IMR-90 (cell line): Measurements from ENCODE around the gene MACO1. TPM values are rescaled to one million over a fixed set of nuclear protein-coding genes. Genes with fewer than 3 reads are reported as not detected.

ENCODE experiments used
- ATAC-seq: fragments of 200-7000 bp; cut with Tn5 transposase; 2 replicates; pipeline ENCODE4 v1.9.1; 2020; ENCODE audit warnings: low read depth, mild to moderate bottlenecking, moderate library complexity
- BruUV-seq: library from RNA; stranded (reverse); fragments of 400-500 nt; replicated peaks from 2 replicates; lab custom pipeline; 2021; lab: Mats Ljungman, UMichigan
- CTCF ChIA-PET: fragments of 300-600 bp; formaldehyde crosslinking; extraction: SDS; loops from one replicate; lab custom pipeline; 2021; ENCODE audit warnings: antibody characterized with exemption; lab: Yijun Ruan, JAX
- POLR2A ChIA-PET: fragments of 300-600 bp; sonication (Branson Sonifier 250); formaldehyde crosslinking; loops from one replicate; lab custom pipeline; 2022; ENCODE audit warnings: antibody characterized with exemption; ENCODE audit not compliant: unreplicated experiment; lab: Charles Lee
- DNase-seq: peaks from one replicate; pipeline ENCODE4 v3.0.0; 2013
- H2AFZ ChIP-seq: replicated peaks from 2 replicates; pipeline ENCODE3; 2013; ENCODE audit warnings: low read length, mild to moderate bottlenecking; ENCODE audit not compliant: poor library complexity
- H2AK5ac ChIP-seq: 2 replicates; pipeline ENCODE4 v1.6.1; 2013; ENCODE audit warnings: low read depth, low read length, inconsistent platforms
- H2AK9ac ChIP-seq: replicated peaks from 2 replicates; pipeline ENCODE3; 2013; ENCODE audit warnings: mild to moderate bottlenecking, low read depth, low read length, moderate library complexity; ENCODE audit not compliant: poor library complexity
- H2BK120ac ChIP-seq: 2 replicates; pipeline ENCODE4 v1.6.1; 2013; ENCODE audit warnings: low read depth, low read length, inconsistent platforms
- H2BK15ac ChIP-seq: 3 replicates; pipeline ENCODE4 v1.6.1; 2013; ENCODE audit warnings: low read depth, low read length, inconsistent platforms
- H2BK20ac ChIP-seq: 2 replicates; pipeline ENCODE4 v1.6.1; 2013; ENCODE audit warnings: low read depth, mild to moderate bottlenecking, inconsistent platforms, low read length, moderate library complexity
- H2BK5ac ChIP-seq: 2 replicates; pipeline ENCODE4 v1.6.1; 2013; ENCODE audit warnings: mild to moderate bottlenecking, low read depth, low read length, inconsistent platforms; ENCODE audit not compliant: poor library complexity, severe bottlenecking
- H3K14ac ChIP-seq: replicated peaks from 2 replicates; pipeline ENCODE4 v1.6.1; 2013; ENCODE audit warnings: low read depth, low read length, inconsistent platforms
- H3K18ac ChIP-seq: 2 replicates; pipeline ENCODE4 v1.6.1; 2013; ENCODE audit warnings: low read depth, low read length, control low read depth
- H3K23ac ChIP-seq: 2 replicates; pipeline ENCODE4 v1.6.1; 2013; ENCODE audit warnings: low read depth, low read length, inconsistent platforms
- H3K27ac ChIP-seq: 2 replicates; pipeline ENCODE4 v1.5.1; 2013; ENCODE audit warnings: mild to moderate bottlenecking, control low read depth, low read length; ENCODE audit not compliant: insufficient read depth
- H3K27me3 ChIP-seq: 2 replicates; pipeline ENCODE4 v1.6.1; 2013; ENCODE audit warnings: low read length; ENCODE audit not compliant: control insufficient read depth, insufficient read depth
- H3K36me3 ChIP-seq: 2 replicates; pipeline ENCODE4 v1.6.1; 2013; ENCODE audit warnings: low read length, mixed read lengths; ENCODE audit not compliant: control insufficient read depth, insufficient read depth
- H3K4ac ChIP-seq: 2 replicates; pipeline ENCODE4 v1.6.1; 2013; ENCODE audit warnings: low read depth, low read length, inconsistent platforms
- H3K4me1 ChIP-seq: 2 replicates; pipeline ENCODE4 v1.6.1; 2013; ENCODE audit warnings: low read length, mixed read lengths; ENCODE audit not compliant: control insufficient read depth, insufficient read depth
- H3K4me2 ChIP-seq: 2 replicates; pipeline ENCODE4 v1.6.1; 2013; ENCODE audit warnings: low read depth, mild to moderate bottlenecking, control low read depth, low read length, moderate library complexity
- H3K4me3 ChIP-seq: 2 replicates; pipeline ENCODE4 v1.5.1; 2013; ENCODE audit warnings: low read depth, mild to moderate bottlenecking, control low read depth, low read length, moderate library complexity; ENCODE audit not compliant: insufficient read depth
- H3K56ac ChIP-seq: 2 replicates; pipeline ENCODE4 v1.6.1; 2013; ENCODE audit warnings: low read length, inconsistent platforms; ENCODE audit not compliant: insufficient read depth; ENCODE audit errors: extremely low read depth
- H3K79me1 ChIP-seq, 2 experiments: 2 replicates each; pipeline ENCODE4 v1.6.1; 2013; ENCODE audit warnings: low read length in 2 of 2, inconsistent platforms in 1 of 2, low read depth in 1 of 2
- H3K9ac ChIP-seq: 2 replicates; pipeline ENCODE4 v1.6.1; 2013; ENCODE audit warnings: low read depth, low read length, control low read depth
- H3K9me1 ChIP-seq: 2 replicates; pipeline ENCODE4 v1.6.1; 2013; ENCODE audit warnings: low read length, inconsistent platforms; ENCODE audit not compliant: insufficient read depth
- H3K9me3 ChIP-seq: 2 replicates; pipeline ENCODE4 v1.6.1; 2013; ENCODE audit warnings: low read length; ENCODE audit not compliant: control insufficient read depth, insufficient read depth
- H4K20me1 ChIP-seq: 2 replicates; pipeline ENCODE4 v1.6.1; 2013; ENCODE audit warnings: low read length, inconsistent platforms; ENCODE audit not compliant: insufficient read depth
- H4K5ac ChIP-seq: 2 replicates; pipeline ENCODE4 v1.6.1; 2013; ENCODE audit warnings: mild to moderate bottlenecking, low read depth, low read length, control low read depth
- H4K8ac ChIP-seq, 2 experiments: 2 replicates each; pipeline ENCODE4 v1.6.1; 2013; ENCODE audit warnings: low read depth in 2 of 2, low read length in 2 of 2, control low read depth in 1 of 2, inconsistent platforms in 1 of 2
- H4K91ac ChIP-seq: 2 replicates; pipeline ENCODE4 v1.6.1; 2013; ENCODE audit warnings: low read depth, low read length, inconsistent platforms; ENCODE audit not compliant: insufficient read depth
- MXI1 ChIP-seq: IDR thresholded peaks from 2 replicates; pipeline ENCODE4 v1.6.1; 2012; ENCODE audit warnings: low read depth, mild to moderate bottlenecking, low read length, moderate library complexity, borderline replicate concordance
- WGBS, 2 experiments: methylation state at CpG; one replicate each; pipeline versions ENCODE4 v1.1.5 to v1.1.7; 2013; ENCODE audit warnings: missing lambda C conversion rate in 2 of 2; ENCODE audit not compliant: insufficient read length in 1 of 2; ENCODE audit errors: extremely low coverage in 2 of 2; 5-methylcytosine and 5-hydroxymethylcytosine counted together
- dilution Hi-C: fragments of 300-500 bp; cut with HindIII; formaldehyde crosslinking; loops from one replicate; pipeline ENCODE4 v1.14.3; 2018; ENCODE audit warnings: low sequenced_read_pairs; ENCODE audit not compliant: unreplicated experiment
- in situ Hi-C: fragments of 300-500 bp; cut with MboI; formaldehyde crosslinking; loops from 3 replicates; pipeline ENCODE4 v1.14.3; 2019; ENCODE audit warnings: low sequenced_read_pairs, inconsistent platforms, mixed read lengths
- intact Hi-C: fragments of 100-400 bp; cut with micrococcal nuclease; formaldehyde crosslinking; loops from 2 replicates; pipeline ENCODE4 v1.10.0; 2022
- polyA plus RNA-seq, 3 experiments: library from polyadenylated mRNA; depleted of rRNA; stranded (reverse); fragments of >200 nt; gene quantifications; 2 replicates each; pipeline ENCODE4 v1.2.3, GENCODE V29; 2012; ENCODE audit warnings: low replicate concordance in 1 of 3
- total RNA-seq: library from RNA; depleted of rRNA; stranded (reverse); fragments of >200 nt; gene quantifications from 2 replicates; pipeline ENCODE4 v1.2.3, GENCODE V29; 2012

Gene MACO1
- total and polyA plus RNA-seq, 2 of the 4 experiments (the other 2 are of a cell fraction) = 6.8 to 12.7 TPM

GRCh38 chr1:25450891-25451290, 20.2 kb downstream of the MACO1 start:
- Histone ChIP-seq H2BK120ac (no peak overlapping the region), H2AK5ac (no peak overlapping the region), H3K18ac (no peak overlapping the region), H4K20me1 (no peaks in the 10 kb centered on the region), H3K9me3 (no peaks in the 10 kb centered on the region), H3K14ac (no peak overlapping the region), H3K27ac (no peak overlapping the region), H2AK9ac (no peak overlapping the region), H3K4me3 (no peak overlapping the region), H2BK20ac (no peak overlapping the region), H3K27me3 (no peaks in the 10 kb centered on the region), H4K91ac (no peak overlapping the region), H3K9me1 (peaks cover 5% of the 10 kb centered on the region), H3K9ac (no peak overlapping the region), H2BK5ac (no peak overlapping the region), H3K4me2 (no peak overlapping the region), H3K4ac (no peak overlapping the region), H3K36me3 (peaks cover 8% of the 10 kb centered on the region; the same call in 1 of the 2 replicates), H2BK15ac (no peak overlapping the region), H3K79me1 (peaks cover 14 to 20% of the 10 kb centered on the region in 2 experiments; a peak in 3 of 4 replicates), H3K56ac (no peak overlapping the region), H3K4me1 (no peaks in the 10 kb centered on the region), H4K5ac (no peak overlapping the region), H4K8ac (no peak overlapping the region), H3K23ac (no peak overlapping the region), H2AFZ (no peak overlapping the region)
- WGBS, 2 experiments = no CpG with 5 or more reads among the region's 2 CpGs
- intact Hi-C loops = no loop called here
- TF ChIP-seq MXI1 = no peak
- no TSS peak for BruUV-seq
- ATAC-seq = no peak
- dilution Hi-C loops = no loop called here
- POLR2A ChIA-PET = no interaction called here
- CTCF ChIA-PET = interaction anchor here (0.9 kb wide), 1 partner anchor 14 kb away, joined by 3 read pairs; no protein-coding TSS in a partner anchor
- in situ Hi-C loops = no loop called here
- no peak for DNase-seq
